ENCODE measurements around the gene MINDY3. TPM values are rescaled to one million over a fixed set of nuclear protein-coding genes. Genes with fewer than 3 reads are reported as not detected.

Gene MINDY3
- total and polyA plus RNA-seq, 2 donors (not counting 1 experiment from before 2014, with no cell fraction given): 11.6 to 29.3 TPM

GRCh38 chr10:15865304-15865703, 5.0 kb upstream of the MINDY3 start:
- no peaks in the 10 kb centered on the region for H3K9me3 Mint-ChIP-seq (ENCODE audit: insufficient read depth)
- H3K4me2 ChIP-seq (replicated peaks; ENCODE audit: low read depth, low read length, poor library complexity, severe bottlenecking): no peak overlapping the region
- H3K27me3 Mint-ChIP-seq: peaks cover 53% of the 10 kb centered on the region
- POLR2A ChIA-PET: no interaction called here
- H3K4me1 Mint-ChIP-seq: peaks cover 7% of the 10 kb centered on the region
- DNase-seq: no peak
- no peaks in the 10 kb centered on the region for H3K36me3 ChIP-seq (replicated peaks in 1 of 2; ENCODE audit: control extremely low read depth in 1 of 2, control insufficient read depth in 1 of 2, extremely low read depth in 1 of 2, insufficient read depth in 2 of 2, low read length in 1 of 2)
- H3K27ac ChIP-seq (ENCODE audit: low read length in 2 of 2): no peak overlapping the region
- ATAC-seq (ENCODE audit: low read depth): no peak
- no peak overlapping the region for H3K4me3 Mint-ChIP-seq
- H3K27ac Mint-ChIP-seq: no peak overlapping the region
- H3K27me3 ChIP-seq (replicated peaks in 1 of 4; ENCODE audit: control extremely low read depth in 1 of 4, control insufficient read depth in 3 of 4, insufficient read depth in 4 of 4, low read length in 3 of 4): peaks cover 0 to 32% (median 10%) of the 10 kb centered on the region in 4 experiments
- CTCF ChIA-PET: no interaction called here
- TF ChIP-seq, protein P1, sequence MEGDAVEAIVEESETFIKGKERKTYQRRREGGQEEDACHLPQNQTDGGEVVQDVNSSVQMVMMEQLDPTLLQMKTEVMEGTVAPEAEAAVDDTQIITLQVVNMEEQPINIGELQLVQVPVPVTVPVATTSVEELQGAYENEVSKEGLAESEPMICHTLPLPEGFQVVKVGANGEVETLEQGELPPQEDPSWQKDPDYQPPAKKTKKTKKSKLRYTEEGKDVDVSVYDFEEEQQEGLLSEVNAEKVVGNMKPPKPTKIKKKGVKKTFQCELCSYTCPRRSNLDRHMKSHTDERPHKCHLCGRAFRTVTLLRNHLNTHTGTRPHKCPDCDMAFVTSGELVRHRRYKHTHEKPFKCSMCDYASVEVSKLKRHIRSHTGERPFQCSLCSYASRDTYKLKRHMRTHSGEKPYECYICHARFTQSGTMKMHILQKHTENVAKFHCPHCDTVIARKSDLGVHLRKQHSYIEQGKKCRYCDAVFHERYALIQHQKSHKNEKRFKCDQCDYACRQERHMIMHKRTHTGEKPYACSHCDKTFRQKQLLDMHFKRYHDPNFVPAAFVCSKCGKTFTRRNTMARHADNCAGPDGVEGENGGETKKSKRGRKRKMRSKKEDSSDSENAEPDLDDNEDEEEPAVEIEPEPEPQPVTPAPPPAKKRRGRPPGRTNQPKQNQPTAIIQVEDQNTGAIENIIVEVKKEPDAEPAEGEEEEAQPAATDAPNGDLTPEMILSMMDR (IDR thresholded peaks at IDR 0.05): no peak
- TF ChIP-seq EZH2 (IDR thresholded peaks at IDR 0.05; ENCODE audit: borderline replicate concordance, insufficient read depth, low read depth, low read length, poor library complexity, severe bottlenecking): no peak
- no peaks in the 10 kb centered on the region for H4K20me1 ChIP-seq (ENCODE audit: control insufficient read depth, insufficient read depth, low read length, poor library complexity, severe bottlenecking)
- no peak overlapping the region for H3K4me3 ChIP-seq (ENCODE audit: control extremely low read depth in 1 of 5, extremely low read depth in 1 of 5, insufficient read depth in 1 of 5, low read depth in 2 of 5, low read length in 4 of 5)
- H3K9me3 ChIP-seq (ENCODE audit: control extremely low read depth in 1 of 3, control insufficient read depth in 2 of 3, insufficient read depth in 1 of 3, low read length in 2 of 3): peaks cover 0 to 5% (median 5%) of the 10 kb centered on the region in 3 donors
- H2AFZ ChIP-seq (ENCODE audit: insufficient read depth, low read depth, low read length, poor library complexity, severe bottlenecking): no peak overlapping the region
- intact Hi-C loops (cut with micrococcal nuclease): no loop called here
- H3K4me1 ChIP-seq (ENCODE audit: control insufficient read depth in 2 of 2, insufficient read depth in 2 of 2, low read length in 2 of 2): peaks cover 5 to 8% of the 10 kb centered on the region in 2 donors
- peaks cover 6% of the 10 kb centered on the region for H3K79me2 ChIP-seq (ENCODE audit: control insufficient read depth, insufficient read depth, low read length)
- WGBS (ENCODE audit: insufficient coverage): 100% methylated on average over 3 of the region's 7 CpGs
- no peak overlapping the region for H3K9ac ChIP-seq (ENCODE audit: low read length)

DNA sequence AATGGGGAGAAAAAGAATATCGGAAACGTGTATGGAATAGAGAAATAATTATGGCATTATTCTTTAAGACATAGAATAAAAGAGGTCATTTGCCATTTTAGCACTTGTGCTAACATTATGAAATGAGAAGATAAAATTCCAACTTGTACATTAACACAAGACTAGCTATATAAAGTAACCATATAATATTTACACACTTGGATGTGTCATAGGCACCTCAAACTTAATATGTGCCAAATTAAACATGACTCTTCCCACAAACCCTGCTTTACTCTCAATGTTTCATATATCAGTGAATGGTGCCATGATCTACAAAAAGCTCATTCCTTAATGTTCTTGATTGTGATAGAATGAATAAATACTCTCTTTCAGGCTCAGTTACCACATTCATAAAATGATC, 4.1 kb upstream of the MINDY3 start:
- Histone ChIP-seq H3K9me3 (ENCODE audit: control extremely low read depth in 1 of 3, control insufficient read depth in 2 of 3, insufficient read depth in 1 of 3, low read length in 2 of 3) (peaks cover 0 to 9% (median 5%) of the 10 kb centered on the region in 3 donors), H3K4me3 (ENCODE audit: control extremely low read depth in 1 of 5, extremely low read depth in 1 of 5, insufficient read depth in 1 of 5, low read depth in 2 of 5, low read length in 4 of 5) (no peak overlapping the region), H3K79me2 (ENCODE audit: control insufficient read depth, insufficient read depth, low read length) (peaks cover 15% of the 10 kb centered on the region), H2AFZ (ENCODE audit: insufficient read depth, low read depth, low read length, poor library complexity, severe bottlenecking) (no peak overlapping the region), H3K27ac (ENCODE audit: low read length in 2 of 2) (no peak overlapping the region), H3K4me2 (replicated peaks; ENCODE audit: low read depth, low read length, poor library complexity, severe bottlenecking) (no peak overlapping the region), H3K36me3 (replicated peaks in 1 of 2; ENCODE audit: control extremely low read depth in 1 of 2, control insufficient read depth in 1 of 2, extremely low read depth in 1 of 2, insufficient read depth in 2 of 2, low read length in 1 of 2) (no peaks in the 10 kb centered on the region), H3K9ac (ENCODE audit: low read length) (no peak overlapping the region), H3K27me3 (replicated peaks in 1 of 4; ENCODE audit: control extremely low read depth in 1 of 4, control insufficient read depth in 3 of 4, insufficient read depth in 4 of 4, low read length in 3 of 4) (peaks cover 0 to 24% (median 10%) of the 10 kb centered on the region in 4 experiments), H3K4me1 (ENCODE audit: control insufficient read depth in 2 of 2, insufficient read depth in 2 of 2, low read length in 2 of 2) (peaks cover 7 to 11% of the 10 kb centered on the region in 2 donors), H4K20me1 (ENCODE audit: control insufficient read depth, insufficient read depth, low read length, poor library complexity, severe bottlenecking) (no peaks in the 10 kb centered on the region)
- Mint-ChIP-seq H3K27me3 (peaks cover 53% of the 10 kb centered on the region), H3K4me1 (peaks cover 14% of the 10 kb centered on the region), H3K9me3 (ENCODE audit: insufficient read depth) (no peaks in the 10 kb centered on the region), H3K4me3 (no peak overlapping the region), H3K27ac (no peak overlapping the region)
- TF ChIP-seq EZH2 (IDR thresholded peaks at IDR 0.05; ENCODE audit: borderline replicate concordance, insufficient read depth, low read depth, low read length, poor library complexity, severe bottlenecking): no peak
- TF ChIP-seq, protein P1 (IDR thresholded peaks at IDR 0.05): no peak
- intact Hi-C loops (cut with micrococcal nuclease): no loop called here
- WGBS (ENCODE audit: insufficient coverage): no CpG with 5 or more reads among the region's 2 CpGs
- ChIA-PET CTCF (no interaction called here), POLR2A (no interaction called here)
- ATAC-seq (ENCODE audit: low read depth): no peak
- no peak for DNase-seq
